ENCODE results near the gene USP17L12. TPM values are rescaled to one million over a fixed set of nuclear protein-coding genes. Genes with fewer than 3 reads are reported as not detected.
"Not testable (repeated sequence)": the region's sequence is repeated elsewhere in the genome, so short reads cannot be mapped to it uniquely, and the experiment has no call there.

USP17L12 gene, protein sequence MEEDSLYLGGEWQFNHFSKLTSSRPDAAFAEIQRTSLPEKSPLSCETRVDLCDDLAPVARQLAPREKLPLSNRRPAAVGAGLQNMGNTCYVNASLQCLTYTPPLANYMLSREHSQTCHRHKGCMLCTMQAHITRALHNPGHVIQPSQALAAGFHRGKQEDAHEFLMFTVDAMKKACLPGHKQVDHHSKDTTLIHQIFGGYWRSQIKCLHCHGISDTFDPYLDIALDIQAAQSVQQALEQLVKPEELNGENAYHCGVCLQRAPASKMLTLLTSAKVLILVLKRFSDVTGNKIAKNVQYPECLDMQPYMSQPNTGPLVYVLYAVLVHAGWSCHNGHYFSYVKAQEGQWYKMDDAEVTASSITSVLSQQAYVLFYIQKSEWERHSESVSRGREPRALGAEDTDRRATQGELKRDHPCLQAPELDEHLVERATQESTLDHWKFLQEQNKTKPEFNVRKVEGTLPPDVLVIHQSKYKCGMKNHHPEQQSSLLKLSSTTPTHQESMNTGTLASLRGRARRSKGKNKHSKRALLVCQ
- total RNA-seq = not detected
- long read RNA-seq = 0 reads

- H3K4me3 ChIP-seq; intact Hi-C loops (cut with micrococcal nuclease); H3K27me3 ChIP-seq (ENCODE audit: low read depth); H3K36me3 ChIP-seq; H3K27ac ChIP-seq (replicated peaks); DNase-seq; H3K4me1 ChIP-seq; H3K9me3 ChIP-seq (replicated peaks): not testable (repeated sequence)
Observed at GRCh38 chr4:9219852-9220251, at the start of gene USP17L12. TSS of gene USP17L12 (plus strand) at chr4:9220152. CDS start at chr4:9220152, 0 bp downstream.

- intact Hi-C loops (cut with micrococcal nuclease); H3K4me3 ChIP-seq; H3K27me3 ChIP-seq (ENCODE audit: low read depth); H3K36me3 ChIP-seq; H3K27ac ChIP-seq (replicated peaks); H3K4me1 ChIP-seq; H3K9me3 ChIP-seq (replicated peaks); DNase-seq: not testable (repeated sequence)
Observed at GRCh38 chr4:9210357-9210756, 9.6 kb upstream of the USP17L12 start, which contains the start of gene USP17L10. TSS of gene USP17L10 (plus strand) at chr4:9210657. CDS start at chr4:9210657, 0 bp downstream.

- H3K27ac ChIP-seq (replicated peaks); H3K27me3 ChIP-seq (ENCODE audit: low read depth); DNase-seq; H3K4me3 ChIP-seq; H3K4me1 ChIP-seq; H3K36me3 ChIP-seq; intact Hi-C loops (cut with micrococcal nuclease); H3K9me3 ChIP-seq (replicated peaks): not testable (repeated sequence)
Observed at GRCh38 chr4:9214701-9215100, 5.3 kb upstream of the USP17L12 start.

- DNase-seq; H3K4me1 ChIP-seq; H3K9me3 ChIP-seq (replicated peaks); H3K4me3 ChIP-seq; H3K36me3 ChIP-seq; H3K27ac ChIP-seq (replicated peaks); intact Hi-C loops (cut with micrococcal nuclease); H3K27me3 ChIP-seq (ENCODE audit: low read depth): not testable (repeated sequence)
Observed at GRCh38 chr4:9215105-9215504, 4.8 kb upstream of the USP17L12 start, which contains the start of gene USP17L11. TSS of gene USP17L11 (plus strand) at chr4:9215405. CDS start at chr4:9215405, 0 bp downstream.

- H3K27ac ChIP-seq (replicated peaks); intact Hi-C loops (cut with micrococcal nuclease); H3K27me3 ChIP-seq (ENCODE audit: low read depth); H3K4me3 ChIP-seq; H3K36me3 ChIP-seq; H3K4me1 ChIP-seq; DNase-seq; H3K9me3 ChIP-seq (replicated peaks): not testable (repeated sequence)
Observed at GRCh38 chr4:9224596-9224995, 4.6 kb downstream of the USP17L12 start, which contains the start of gene USP17L13. TSS of gene USP17L13 (plus strand) at chr4:9224896. CDS start at chr4:9224896, 0 bp downstream.

DNA sequence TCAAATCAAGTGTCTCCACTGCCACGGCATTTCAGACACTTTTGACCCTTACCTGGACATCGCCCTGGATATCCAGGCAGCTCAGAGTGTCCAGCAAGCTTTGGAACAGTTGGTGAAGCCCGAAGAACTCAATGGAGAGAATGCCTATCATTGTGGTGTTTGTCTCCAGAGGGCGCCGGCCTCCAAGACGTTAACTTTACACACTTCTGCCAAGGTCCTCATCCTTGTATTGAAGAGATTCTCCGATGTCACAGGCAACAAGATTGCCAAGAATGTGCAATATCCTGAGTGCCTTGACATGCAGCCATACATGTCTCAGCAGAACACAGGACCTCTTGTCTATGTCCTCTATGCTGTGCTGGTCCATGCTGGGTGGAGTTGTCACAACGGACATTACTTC is 10.3 kb downstream of the USP17L12 start:
- intact Hi-C loops (cut with micrococcal nuclease); H3K36me3 ChIP-seq; H3K4me3 ChIP-seq; H3K4me1 ChIP-seq; H3K9me3 ChIP-seq (replicated peaks); DNase-seq; H3K27ac ChIP-seq (replicated peaks); H3K27me3 ChIP-seq (ENCODE audit: low read depth): not testable (repeated sequence)

DNA sequence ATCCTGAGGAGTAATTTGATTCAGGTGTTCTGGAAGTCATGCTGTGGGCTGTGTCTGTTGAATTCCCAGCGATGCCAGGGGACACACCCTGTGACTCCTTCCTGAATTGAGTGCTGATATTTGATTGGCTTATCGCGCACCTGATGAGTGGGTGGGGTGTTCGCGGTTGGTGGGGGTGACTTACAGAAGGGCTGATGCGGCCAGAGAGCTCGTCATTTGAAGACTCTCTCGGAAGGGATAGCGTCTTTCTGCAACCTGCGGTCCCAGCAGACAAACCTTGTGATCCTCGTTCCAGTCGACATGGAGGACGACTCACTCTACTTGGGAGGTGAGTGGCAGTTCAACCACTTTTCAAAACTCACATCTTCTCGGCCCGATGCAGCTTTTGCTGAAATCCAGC is 14.1 kb downstream of the USP17L12 start, which contains the start of gene USP17L15:
Gene USP17L15, plus strand, starts transcription at position 301 of the 400 bp plus-strand sequence. Its CDS starts 0 bp downstream, at position 301.
- DNase-seq; H3K4me3 ChIP-seq; H3K9me3 ChIP-seq (replicated peaks); H3K27ac ChIP-seq (replicated peaks); intact Hi-C loops (cut with micrococcal nuclease); H3K36me3 ChIP-seq; H3K4me1 ChIP-seq; H3K27me3 ChIP-seq (ENCODE audit: low read depth): not testable (repeated sequence)

GRCh38 chr4:9238461-9238860 is 18.5 kb downstream of the USP17L12 start:
- H3K36me3 ChIP-seq; DNase-seq; H3K9me3 ChIP-seq (replicated peaks); H3K27ac ChIP-seq (replicated peaks); H3K27me3 ChIP-seq (ENCODE audit: low read depth); H3K4me1 ChIP-seq; intact Hi-C loops (cut with micrococcal nuclease); H3K4me3 ChIP-seq: not testable (repeated sequence)

DNA sequence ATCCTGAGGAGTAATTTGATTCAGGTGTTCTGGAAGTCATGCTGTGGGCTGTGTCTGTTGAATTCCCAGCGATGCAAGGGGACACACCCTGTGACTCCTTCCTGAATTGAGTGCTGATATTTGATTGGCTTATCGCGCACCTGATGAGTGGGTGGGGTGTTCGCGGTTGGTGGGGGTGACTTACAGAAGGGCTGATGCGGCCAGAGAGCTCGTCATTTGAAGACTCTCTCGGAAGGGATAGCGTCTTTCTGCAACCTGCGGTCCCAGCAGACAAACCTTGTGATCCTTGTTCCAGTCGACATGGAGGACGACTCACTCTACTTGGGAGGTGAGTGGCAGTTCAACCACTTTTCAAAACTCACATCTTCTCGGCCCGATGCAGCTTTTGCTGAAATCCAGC is 23.6 kb downstream of the USP17L12 start, which contains the start of gene USP17L17:
Gene USP17L17, plus strand, starts transcription at position 301 of the 400 bp plus-strand sequence. Its CDS starts 0 bp downstream, at position 301.
- H3K36me3 ChIP-seq; DNase-seq; H3K4me3 ChIP-seq; H3K27ac ChIP-seq (replicated peaks); intact Hi-C loops (cut with micrococcal nuclease); H3K4me1 ChIP-seq; H3K9me3 ChIP-seq (replicated peaks); H3K27me3 ChIP-seq (ENCODE audit: low read depth): not testable (repeated sequence)

DNA sequence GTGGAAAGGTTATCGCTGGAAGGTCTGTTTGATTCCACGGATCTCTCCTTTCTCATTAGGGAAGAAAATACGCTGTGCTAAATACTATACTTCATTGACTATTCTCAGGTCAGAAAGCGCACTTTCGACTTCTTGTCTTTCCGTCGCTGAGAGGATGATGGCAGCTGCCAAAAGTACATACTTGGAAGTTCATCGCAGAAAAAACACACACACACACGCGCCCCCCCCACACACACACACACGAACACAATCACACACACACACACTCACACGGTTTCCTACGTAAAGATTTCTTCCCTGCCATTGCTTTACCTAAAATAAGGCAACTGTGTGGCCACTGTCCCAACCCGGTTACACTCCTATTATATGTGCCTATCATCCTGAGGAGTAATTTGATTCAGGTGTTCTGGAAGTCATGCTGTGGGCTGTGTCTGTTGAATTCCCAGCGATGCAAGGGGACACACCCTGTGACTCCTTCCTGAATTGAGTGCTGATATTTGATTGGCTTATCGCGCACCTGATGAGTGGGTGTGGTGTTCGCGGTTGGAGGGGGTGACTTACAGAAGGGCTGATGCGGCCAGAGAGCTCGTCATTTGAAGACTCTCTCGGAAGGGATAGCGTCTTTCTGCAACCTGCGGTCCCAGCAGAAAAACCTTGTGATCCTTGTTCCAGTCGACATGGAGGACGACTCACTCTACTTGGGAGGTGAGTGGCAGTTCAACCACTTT is 28.2 kb downstream of the USP17L12 start, which contains the start of gene USP17L18:
Gene USP17L18, plus strand, starts transcription at position 678 of the 728 bp plus-strand sequence. Its CDS starts 0 bp downstream, at position 678.
- DNase-seq = peak; percentile 2
- H3K4me1 ChIP-seq; H3K27me3 ChIP-seq (ENCODE audit: low read depth); H3K27ac ChIP-seq (replicated peaks); H3K36me3 ChIP-seq; intact Hi-C loops (cut with micrococcal nuclease); H3K4me3 ChIP-seq; H3K9me3 ChIP-seq (replicated peaks): not testable (repeated sequence)

DNA sequence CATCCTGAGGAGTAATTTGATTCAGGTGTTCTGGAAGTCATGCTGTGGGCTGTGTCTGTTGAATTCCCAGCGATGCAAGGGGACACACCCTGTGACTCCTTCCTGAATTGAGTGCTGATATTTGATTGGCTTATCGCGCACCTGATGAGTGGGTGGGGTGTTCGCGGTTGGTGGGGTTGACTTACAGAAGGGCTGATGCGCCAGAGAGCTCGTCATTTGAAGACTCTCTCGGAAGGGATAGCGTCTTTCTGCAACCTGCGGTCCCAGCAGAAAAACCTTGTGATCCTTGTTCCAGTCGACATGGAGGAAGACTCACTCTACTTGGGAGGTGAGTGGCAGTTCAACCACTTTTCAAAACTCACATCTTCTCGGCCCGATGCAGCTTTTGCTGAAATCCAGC is 33.1 kb downstream of the USP17L12 start, which contains the start of gene USP17L19:
Gene USP17L19, plus strand, starts transcription at position 301 of the 400 bp plus-strand sequence. Its CDS starts 0 bp downstream, at position 301.
- H3K27me3 ChIP-seq (ENCODE audit: low read depth); H3K36me3 ChIP-seq; H3K4me3 ChIP-seq; H3K27ac ChIP-seq (replicated peaks); H3K4me1 ChIP-seq; intact Hi-C loops (cut with micrococcal nuclease); H3K9me3 ChIP-seq (replicated peaks); DNase-seq: not testable (repeated sequence)

DNA sequence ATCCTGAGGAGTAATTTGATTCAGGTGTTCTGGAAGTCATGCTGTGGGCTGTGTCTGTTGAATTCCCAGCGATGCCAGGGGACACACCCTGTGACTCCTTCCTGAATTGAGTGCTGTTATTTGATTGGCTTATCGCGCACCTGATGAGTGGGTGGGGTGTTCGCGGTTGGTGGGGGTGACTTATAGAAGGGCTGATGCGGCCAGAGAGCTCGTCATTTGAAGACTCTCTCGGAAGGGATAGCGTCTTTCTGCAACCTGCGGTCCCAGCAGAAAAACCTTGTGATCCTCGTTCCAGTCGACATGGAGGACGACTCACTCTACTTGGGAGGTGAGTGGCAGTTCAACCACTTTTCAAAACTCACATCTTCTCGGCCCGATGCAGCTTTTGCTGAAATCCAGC is 37.9 kb downstream of the USP17L12 start, which contains the start of gene USP17L20:
Gene USP17L20, plus strand, starts transcription at position 301 of the 400 bp plus-strand sequence. Its CDS starts 0 bp downstream, at position 301.
- H3K27ac ChIP-seq (replicated peaks); H3K4me1 ChIP-seq; H3K36me3 ChIP-seq; intact Hi-C loops (cut with micrococcal nuclease); H3K9me3 ChIP-seq (replicated peaks); DNase-seq; H3K27me3 ChIP-seq (ENCODE audit: low read depth); H3K4me3 ChIP-seq: not testable (repeated sequence)

DNA sequence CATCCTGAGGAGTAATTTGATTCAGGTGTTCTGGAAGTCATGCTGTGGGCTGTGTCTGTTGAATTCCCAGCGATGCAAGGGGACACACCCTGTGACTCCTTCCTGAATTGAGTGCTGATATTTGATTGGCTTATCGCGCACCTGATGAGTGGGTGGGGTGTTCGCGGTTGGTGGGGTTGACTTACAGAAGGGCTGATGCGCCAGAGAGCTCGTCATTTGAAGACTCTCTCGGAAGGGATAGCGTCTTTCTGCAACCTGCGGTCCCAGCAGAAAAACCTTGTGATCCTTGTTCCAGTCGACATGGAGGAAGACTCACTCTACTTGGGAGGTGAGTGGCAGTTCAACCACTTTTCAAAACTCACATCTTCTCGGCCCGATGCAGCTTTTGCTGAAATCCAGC is 42.6 kb downstream of the USP17L12 start, which contains the start of gene USP17L21:
Gene USP17L21, plus strand, starts transcription at position 301 of the 400 bp plus-strand sequence. Its CDS starts 0 bp downstream, at position 301.
- H3K36me3 ChIP-seq; H3K27ac ChIP-seq (replicated peaks); DNase-seq; H3K4me3 ChIP-seq; H3K9me3 ChIP-seq (replicated peaks); H3K27me3 ChIP-seq (ENCODE audit: low read depth); H3K4me1 ChIP-seq; intact Hi-C loops (cut with micrococcal nuclease): not testable (repeated sequence)
